ENCODE data around the gene CCL23. TPM values are rescaled to one million over a fixed set of nuclear protein-coding genes. Genes with fewer than 3 reads are reported as not detected.

CCL23 gene
- total RNA-seq, 1 donor, result not detected

DNA sequence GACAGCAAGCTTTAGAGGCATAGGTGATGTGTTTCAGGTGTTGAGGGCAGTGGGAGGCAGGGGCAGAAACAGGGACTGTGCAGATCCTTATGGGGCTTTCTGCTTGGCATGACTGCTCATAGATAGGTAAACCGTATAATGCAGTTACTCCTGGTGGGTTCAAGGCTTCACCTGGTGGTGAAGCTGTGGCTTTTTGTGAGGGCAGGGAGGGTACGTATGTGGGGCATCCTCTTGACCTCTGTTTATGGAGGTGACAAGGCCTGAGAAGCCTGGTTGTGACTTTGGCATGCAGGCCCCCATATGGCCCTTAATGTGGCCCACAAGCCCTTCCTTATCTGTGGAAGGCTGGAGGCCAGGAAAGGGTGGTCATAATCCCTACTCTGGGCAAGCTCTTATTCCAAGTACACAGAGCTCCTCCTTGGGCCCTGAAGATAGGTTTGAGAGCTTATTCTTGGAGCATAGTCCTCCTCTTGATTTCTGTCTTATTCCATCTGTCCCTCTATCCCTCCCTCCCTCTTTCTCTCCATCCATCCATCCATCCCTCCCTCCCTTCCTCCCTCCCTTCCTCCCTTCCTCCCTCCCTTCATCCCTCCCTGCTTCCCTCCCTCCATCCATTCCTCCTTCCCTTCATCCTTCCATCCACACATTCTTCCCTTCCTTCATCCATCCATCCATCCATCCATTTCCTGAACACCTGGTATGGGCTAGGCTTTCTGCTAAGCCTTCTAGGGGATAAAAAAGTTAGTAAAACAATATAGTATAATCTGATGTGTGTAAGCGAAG, 35.2 kb downstream of the CCL23 start:
- H3K27ac ChIP-seq (ENCODE audit: low read depth, low read length), result no peak overlapping the region
- DNase-seq (ENCODE audit: insufficient read length, low spot score, missing footprints), result no peak
- TF ChIP-seq, protein P1, sequence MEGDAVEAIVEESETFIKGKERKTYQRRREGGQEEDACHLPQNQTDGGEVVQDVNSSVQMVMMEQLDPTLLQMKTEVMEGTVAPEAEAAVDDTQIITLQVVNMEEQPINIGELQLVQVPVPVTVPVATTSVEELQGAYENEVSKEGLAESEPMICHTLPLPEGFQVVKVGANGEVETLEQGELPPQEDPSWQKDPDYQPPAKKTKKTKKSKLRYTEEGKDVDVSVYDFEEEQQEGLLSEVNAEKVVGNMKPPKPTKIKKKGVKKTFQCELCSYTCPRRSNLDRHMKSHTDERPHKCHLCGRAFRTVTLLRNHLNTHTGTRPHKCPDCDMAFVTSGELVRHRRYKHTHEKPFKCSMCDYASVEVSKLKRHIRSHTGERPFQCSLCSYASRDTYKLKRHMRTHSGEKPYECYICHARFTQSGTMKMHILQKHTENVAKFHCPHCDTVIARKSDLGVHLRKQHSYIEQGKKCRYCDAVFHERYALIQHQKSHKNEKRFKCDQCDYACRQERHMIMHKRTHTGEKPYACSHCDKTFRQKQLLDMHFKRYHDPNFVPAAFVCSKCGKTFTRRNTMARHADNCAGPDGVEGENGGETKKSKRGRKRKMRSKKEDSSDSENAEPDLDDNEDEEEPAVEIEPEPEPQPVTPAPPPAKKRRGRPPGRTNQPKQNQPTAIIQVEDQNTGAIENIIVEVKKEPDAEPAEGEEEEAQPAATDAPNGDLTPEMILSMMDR (IDR thresholded peaks at IDR 0.05; ENCODE audit: extremely low read depth, low read depth, low read length), result no peak
- H2AFZ ChIP-seq (ENCODE audit: low read length), result no peak overlapping the region
- H3K27me3 ChIP-seq (ENCODE audit: insufficient read depth, low read length), result peaks cover 7% of the 10 kb centered on the region
- no peaks in the 10 kb centered on the region for H3K4me1 ChIP-seq (ENCODE audit: insufficient read depth, low read length)
- H4K20me1 ChIP-seq (ENCODE audit: insufficient read depth, low read length), result no peaks in the 10 kb centered on the region
- no peaks in the 10 kb centered on the region for H3K9me3 ChIP-seq (ENCODE audit: low read depth, low read length)
- no peak overlapping the region for H3K4me3 ChIP-seq (ENCODE audit: insufficient read depth, low read length)
- H3K79me2 ChIP-seq (ENCODE audit: insufficient read depth, low read length), result no peaks in the 10 kb centered on the region
- H3K36me3 ChIP-seq (ENCODE audit: insufficient read depth, low read length), result no peaks in the 10 kb centered on the region
- no peak overlapping the region for H3K4me2 ChIP-seq (ENCODE audit: insufficient read depth, low read length)

DNA sequence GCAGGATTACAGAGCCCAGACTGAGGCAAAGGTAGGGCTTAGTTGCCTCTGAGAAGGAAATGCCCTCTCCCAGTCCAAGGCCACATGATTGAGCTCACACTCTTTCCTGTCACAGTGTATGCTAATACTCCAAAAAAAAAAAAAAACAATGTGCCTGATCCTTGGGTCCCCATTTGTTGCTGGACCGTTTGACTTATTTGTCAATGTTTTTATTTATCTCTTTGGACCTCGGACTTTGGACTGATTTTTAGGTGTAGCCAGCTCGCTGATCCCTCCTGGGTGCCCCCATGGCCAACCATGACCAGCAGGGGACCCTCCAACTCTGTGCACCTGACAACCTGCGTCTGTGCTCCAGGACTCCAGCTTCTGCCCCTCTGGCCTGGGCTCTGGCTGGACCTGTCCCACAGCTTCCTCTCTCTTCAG, 35.9 kb downstream of the CCL23 start:
- Histone ChIP-seq H3K4me3 (ENCODE audit: insufficient read depth, low read length) (no peak overlapping the region), H3K27me3 (ENCODE audit: insufficient read depth, low read length) (peaks cover 7% of the 10 kb centered on the region), H3K4me1 (ENCODE audit: insufficient read depth, low read length) (no peaks in the 10 kb centered on the region), H2AFZ (ENCODE audit: low read length) (no peak overlapping the region), H3K27ac (ENCODE audit: low read depth, low read length) (no peak overlapping the region), H4K20me1 (ENCODE audit: insufficient read depth, low read length) (no peaks in the 10 kb centered on the region), H3K9me3 (ENCODE audit: low read depth, low read length) (no peaks in the 10 kb centered on the region), H3K36me3 (ENCODE audit: insufficient read depth, low read length) (no peaks in the 10 kb centered on the region), H3K79me2 (ENCODE audit: insufficient read depth, low read length) (no peaks in the 10 kb centered on the region), H3K4me2 (ENCODE audit: insufficient read depth, low read length) (no peak overlapping the region)
- DNase-seq (ENCODE audit: insufficient read length, low spot score, missing footprints), result no peak
- TF ChIP-seq, protein P1 (IDR thresholded peaks at IDR 0.05; ENCODE audit: extremely low read depth, low read depth, low read length), result no peak

DNA sequence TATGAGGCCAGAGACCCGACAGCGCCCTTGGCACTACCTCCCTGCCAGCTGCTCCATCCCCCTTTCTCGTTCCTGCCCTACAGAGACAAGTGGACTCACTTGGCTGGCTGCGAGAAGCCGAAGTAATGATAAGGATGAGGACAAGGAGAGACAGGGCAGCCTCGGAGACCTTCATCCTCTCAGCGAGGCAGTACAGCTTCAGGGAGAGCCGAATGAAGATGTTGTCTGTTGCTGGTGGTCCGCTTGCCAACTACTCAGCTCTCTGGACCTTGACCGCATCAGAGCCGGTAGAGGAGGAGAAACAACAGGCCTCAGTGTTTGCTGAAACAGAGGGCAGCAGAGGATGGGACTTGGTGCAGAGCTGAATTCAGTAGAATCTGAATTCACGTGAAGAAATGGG, 36.5 kb downstream of the CCL23 start, which contains the start of gene CCL16:
TSS of gene CCL16 (minus strand) at position 252 of the 400 bp plus-strand sequence. CDS start at position 175, 77 bp downstream.
- no peak for DNase-seq (ENCODE audit: insufficient read length, low spot score, missing footprints)
- no peaks in the 10 kb centered on the region for H3K36me3 ChIP-seq (ENCODE audit: insufficient read depth, low read length)
- H3K4me3 ChIP-seq (ENCODE audit: insufficient read depth, low read length), result no peak within 1 kb of the TSS
- H4K20me1 ChIP-seq (ENCODE audit: insufficient read depth, low read length), result no peaks in the 10 kb centered on the region
- H2AFZ ChIP-seq (ENCODE audit: low read length), result no peak within 1 kb of the TSS
- TF ChIP-seq, protein P1 (IDR thresholded peaks at IDR 0.05; ENCODE audit: extremely low read depth, low read depth, low read length), result no peak
- no peaks in the 10 kb centered on the region for H3K4me1 ChIP-seq (ENCODE audit: insufficient read depth, low read length)
- no peak within 1 kb of the TSS for H3K27ac ChIP-seq (ENCODE audit: low read depth, low read length)
- no peaks in the 10 kb centered on the region for H3K9me3 ChIP-seq (ENCODE audit: low read depth, low read length)
- H3K79me2 ChIP-seq (ENCODE audit: insufficient read depth, low read length), result no peaks in the 10 kb centered on the region
- no peak within 1 kb of the TSS for H3K4me2 ChIP-seq (ENCODE audit: insufficient read depth, low read length)
- H3K27me3 ChIP-seq (ENCODE audit: insufficient read depth, low read length), result peaks cover 7% of the 10 kb centered on the region

DNA sequence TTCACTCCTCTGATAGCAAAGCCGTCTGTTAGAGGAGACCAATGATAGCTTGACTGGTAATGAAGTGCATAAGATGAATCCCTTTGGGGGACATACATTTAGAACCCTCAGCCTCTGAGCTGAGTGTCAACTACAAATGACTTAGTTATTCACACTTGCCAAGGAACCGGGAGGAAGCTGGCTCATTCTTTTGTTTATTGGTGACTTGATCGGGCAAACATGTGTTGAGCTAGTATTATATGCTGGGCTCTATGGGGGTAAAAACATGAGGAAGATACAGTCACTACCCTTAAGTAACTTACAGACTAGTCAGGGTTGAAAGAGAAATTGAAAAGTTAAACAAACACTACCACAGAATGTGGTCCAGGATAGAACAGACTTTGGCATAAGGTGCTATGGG, 39.4 kb downstream of the CCL23 start:
- TF ChIP-seq, protein P1 (IDR thresholded peaks at IDR 0.05; ENCODE audit: extremely low read depth, low read depth, low read length), result no peak
- no peaks in the 10 kb centered on the region for H3K79me2 ChIP-seq (ENCODE audit: insufficient read depth, low read length)
- no peaks in the 10 kb centered on the region for H3K36me3 ChIP-seq (ENCODE audit: insufficient read depth, low read length)
- H3K4me1 ChIP-seq (ENCODE audit: insufficient read depth, low read length), result peaks cover 5% of the 10 kb centered on the region
- H2AFZ ChIP-seq (ENCODE audit: low read length), result no peak overlapping the region
- no peak overlapping the region for H3K27ac ChIP-seq (ENCODE audit: low read depth, low read length)
- peaks cover 4% of the 10 kb centered on the region for H3K27me3 ChIP-seq (ENCODE audit: insufficient read depth, low read length)
- no peaks in the 10 kb centered on the region for H4K20me1 ChIP-seq (ENCODE audit: insufficient read depth, low read length)
- H3K4me3 ChIP-seq (ENCODE audit: insufficient read depth, low read length), result no peak overlapping the region
- H3K9me3 ChIP-seq (ENCODE audit: low read depth, low read length), result no peaks in the 10 kb centered on the region
- no peak overlapping the region for H3K4me2 ChIP-seq (ENCODE audit: insufficient read depth, low read length)
- DNase-seq (ENCODE audit: insufficient read length, low spot score, missing footprints), result peak; percentile 26

Measured in osteoblast (primary cell).